HG02678 (cell line): Measurements from ENCODE around the gene NOP9.
A peak's percentile ranks its signal among the peaks of the same experiment; 100 is the strongest.
"Not testable (repeated sequence)": the region's sequence is repeated elsewhere in the genome, so short reads cannot be mapped to it uniquely, and the experiment has no call there.

Experiments
- ATAC-seq: cut with Tn5 transposase; IDR thresholded peaks from one replicate; pipeline ENCODE4 v1.9.1; 2021; ENCODE audit warnings: mild to moderate bottlenecking, moderate library complexity; ENCODE audit not compliant: unreplicated experiment

The NOP9 gene

GRCh38 chr14:24323341-24323740 lies 23.7 kb downstream of the NOP9 start:
- ATAC-seq = no peak

DNA sequence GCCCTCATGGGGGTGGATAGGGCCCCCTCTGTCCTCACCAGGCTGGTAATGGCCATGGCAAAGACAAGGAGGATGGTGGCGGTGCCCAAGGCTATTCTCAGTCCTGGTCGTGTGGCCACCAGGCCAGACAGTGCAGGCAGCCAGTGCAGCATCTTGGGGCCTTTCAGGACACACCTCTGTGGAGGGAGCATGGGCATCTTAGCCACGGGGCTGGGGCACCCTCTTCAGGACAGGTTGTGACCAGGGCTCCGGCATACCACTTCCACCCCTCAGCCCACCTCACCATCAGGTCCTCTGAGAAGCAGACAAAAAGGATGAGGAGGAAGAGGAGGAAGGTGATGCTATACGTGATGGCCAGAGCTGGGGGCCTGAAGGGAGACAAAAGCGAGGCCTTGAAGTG lies 24.4 kb downstream of the NOP9 start:
- no peak for ATAC-seq

- ATAC-seq = no peak
Measured at GRCh38 chr14:24325041-24325530, 25.4 kb downstream of the NOP9 start.

GRCh38 chr14:24325963-24326362 lies 26.3 kb downstream of the NOP9 start:
- ATAC-seq = no peak

GRCh38 chr14:24327303-24327702 lies 27.7 kb downstream of the NOP9 start:
- no peak for ATAC-seq

DNA sequence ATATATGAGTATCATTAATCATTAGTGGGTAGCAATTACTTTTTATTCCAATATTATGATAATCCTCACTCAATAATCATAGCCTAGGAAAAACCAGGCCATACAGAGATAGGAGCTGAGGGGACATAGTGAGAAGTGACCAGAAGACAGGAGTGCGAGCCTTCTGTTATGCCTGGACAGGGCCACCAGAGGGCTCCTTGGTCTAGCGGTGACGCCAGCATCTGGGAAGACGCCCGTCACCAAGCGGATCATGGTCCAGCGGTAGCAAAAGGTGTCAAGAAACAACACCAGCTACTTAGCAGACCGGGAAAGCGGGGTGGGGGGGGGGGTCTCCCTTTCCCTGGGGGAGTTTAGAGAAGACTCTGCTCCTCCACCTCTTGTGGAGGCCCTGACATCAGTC lies 28.3 kb downstream of the NOP9 start:
- ATAC-seq = not testable (repeated sequence)

DNA sequence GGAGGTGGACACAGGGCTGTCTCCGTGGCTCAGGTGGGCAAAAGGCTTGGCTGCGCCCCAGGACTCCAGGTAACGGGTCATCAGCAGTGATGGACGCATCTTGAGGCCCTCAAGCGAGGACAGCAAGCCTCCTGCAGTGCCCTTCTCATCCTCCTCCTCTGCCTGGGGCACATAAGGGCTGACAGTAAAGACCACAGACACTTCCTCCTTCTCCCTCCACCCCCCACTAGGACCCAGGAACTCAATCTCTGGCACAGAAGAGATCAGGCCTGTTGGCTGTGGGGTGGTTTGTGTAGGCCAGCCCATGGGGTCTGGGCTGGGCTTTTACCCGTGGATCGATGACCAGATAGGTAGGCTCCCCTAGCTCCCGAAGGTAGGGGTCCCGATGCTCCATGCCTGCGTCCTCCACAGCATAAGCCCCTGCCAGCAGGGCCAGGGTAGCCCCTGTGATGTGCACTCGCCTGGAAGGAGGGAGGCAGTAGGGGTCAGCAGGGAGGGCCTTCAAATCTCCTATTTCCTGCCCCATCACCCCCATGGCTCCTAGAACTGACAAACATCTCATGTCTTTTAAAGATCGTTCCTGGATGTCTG lies 29.5 kb downstream of the NOP9 start:
- no peak for ATAC-seq

GRCh38 chr14:24329736-24330135 lies 30.1 kb downstream of the NOP9 start:
- no peak for ATAC-seq

GRCh38 chr14:24330973-24331674 lies 31.5 kb downstream of the NOP9 start:
- no peak for ATAC-seq

DNA sequence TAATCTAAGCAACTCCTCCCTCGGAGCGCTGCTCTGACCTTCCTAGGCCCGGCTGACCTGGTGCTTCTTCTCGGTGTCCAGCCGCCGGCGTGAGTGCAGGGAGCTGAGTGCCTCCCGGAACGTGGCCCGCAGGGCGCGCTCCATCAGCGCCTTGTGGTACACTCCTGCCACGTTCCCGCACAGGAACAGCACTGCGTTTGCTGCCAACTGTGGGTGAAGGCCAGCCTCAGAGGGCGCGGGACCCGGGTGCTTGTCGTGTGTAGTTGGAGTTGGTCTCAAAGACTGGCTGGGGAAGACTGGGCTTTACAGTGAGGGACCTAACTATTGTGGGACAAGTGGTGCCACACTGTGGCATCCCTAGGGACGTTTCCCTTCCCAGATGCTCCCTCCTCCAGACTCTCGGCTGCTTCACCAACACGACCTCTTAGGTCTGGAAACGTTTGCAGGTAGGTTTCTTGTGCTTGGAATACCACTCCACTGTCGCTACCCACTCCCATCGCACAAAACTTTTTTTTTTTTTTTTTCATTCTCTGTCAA lies 32.1 kb downstream of the NOP9 start:
- no peak for ATAC-seq

DNA sequence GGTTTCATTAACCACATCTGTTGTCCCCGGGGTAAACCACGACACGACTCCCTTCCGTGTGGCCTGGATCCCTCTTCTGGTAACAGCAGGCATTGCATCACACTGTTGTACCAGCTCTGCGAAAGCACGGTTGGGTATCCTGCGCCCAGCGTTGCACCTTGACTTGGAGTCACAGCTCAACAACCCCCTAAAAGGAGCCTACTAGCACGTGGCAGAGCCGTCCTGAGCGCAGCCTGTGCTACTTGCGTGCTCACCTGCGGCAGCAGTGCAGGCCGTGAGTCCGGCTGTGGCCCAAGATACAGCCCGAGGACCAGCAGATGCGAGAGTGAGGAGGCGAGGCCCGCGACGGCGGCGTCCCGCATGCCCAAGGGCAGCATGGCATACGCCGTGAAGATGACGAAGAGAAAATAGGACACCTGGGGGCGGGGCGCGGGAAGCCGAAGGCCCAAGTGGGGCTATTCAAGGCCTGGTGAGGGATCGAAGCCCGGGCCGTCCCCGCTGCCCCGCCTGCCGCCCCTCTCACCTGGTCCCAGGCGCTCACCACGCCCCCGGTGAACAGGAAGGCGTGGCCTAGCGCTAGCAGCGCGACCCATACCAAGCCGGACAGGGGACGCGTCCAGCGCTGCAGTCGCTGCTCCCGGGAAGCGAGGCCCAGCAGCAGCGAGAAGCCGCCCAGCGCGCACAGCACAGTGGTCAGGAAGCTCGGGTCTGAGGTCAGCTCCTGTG lies 32.8 kb downstream of the NOP9 start:
- peak; percentile 91 for ATAC-seq

- no peak for ATAC-seq
Measured at GRCh38 chr14:24334431-24335291, 35.0 kb downstream of the NOP9 start, which contains the start of gene ADCY4. Gene ADCY4 (minus strand): TSS chr14:24335071. CDS start chr14:24334652, 419 bp downstream.

DNA sequence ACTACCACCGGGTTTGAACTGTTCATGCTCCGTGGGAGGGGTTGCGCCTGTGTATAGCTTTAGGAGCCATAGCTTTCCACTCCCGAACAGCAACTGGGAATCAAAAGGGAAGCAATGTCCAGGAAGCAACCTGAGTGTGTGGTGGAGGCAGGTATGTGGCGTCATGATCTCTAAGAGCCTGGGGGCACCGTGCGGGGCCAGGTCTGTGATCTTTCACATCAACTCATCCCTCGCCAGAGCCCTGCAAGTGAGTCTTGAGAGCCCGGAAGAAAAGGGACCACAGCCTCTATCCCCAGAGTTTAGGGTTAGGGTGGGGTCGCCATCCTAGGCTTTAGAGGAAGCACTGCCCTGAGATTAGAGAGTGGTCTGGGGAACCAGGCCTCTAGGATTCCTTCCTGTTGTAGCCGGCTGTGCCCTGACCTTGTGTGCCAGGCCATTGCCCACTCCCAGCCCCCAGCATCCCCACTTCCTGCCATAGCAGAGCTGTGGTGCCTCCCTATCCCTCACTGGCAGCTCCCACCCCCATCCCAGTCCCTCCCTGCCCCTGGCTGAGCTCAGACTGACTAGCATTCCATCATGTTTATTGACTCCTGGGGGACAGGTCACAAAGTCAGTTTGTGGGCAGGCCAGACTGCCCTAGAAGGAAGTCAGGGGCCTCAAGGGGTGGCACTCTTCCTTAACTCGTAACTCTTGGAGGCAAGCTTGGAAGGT lies 36.0 kb downstream of the NOP9 start:
- ATAC-seq = no peak

DNA sequence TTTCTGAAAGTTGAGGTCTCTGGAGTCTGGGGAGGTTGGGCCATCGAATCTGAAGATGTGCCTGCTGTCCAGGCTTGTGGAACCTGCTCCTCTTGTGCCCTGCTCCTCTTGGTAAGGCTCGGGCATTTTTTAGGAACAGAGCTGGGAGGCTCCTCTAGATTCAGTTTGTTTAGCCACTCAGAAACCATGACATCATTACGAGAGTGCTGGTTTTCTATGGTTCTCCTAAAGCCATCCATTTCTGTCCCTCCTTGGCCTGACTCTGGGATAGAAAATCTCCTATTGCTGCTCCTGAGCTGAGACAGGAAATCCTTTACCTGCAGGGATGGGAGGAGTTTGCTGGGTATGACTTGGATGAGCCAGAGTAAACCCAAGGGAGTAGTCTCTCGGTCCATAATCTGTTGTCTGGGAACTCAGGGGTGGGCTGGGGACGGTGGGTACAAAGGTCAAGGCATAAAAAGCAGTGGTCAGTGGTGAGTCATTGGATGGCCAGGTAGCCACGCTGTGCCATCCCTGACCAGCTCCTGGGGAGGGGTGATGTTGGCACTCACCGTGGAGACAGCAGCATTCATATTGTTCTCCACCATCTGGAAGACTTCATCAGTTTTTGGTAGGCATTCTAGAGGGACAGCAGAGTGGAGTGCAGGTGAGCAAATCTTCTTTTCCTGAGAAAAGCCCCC lies 37.6 kb downstream of the NOP9 start:
- ATAC-seq = no peak

DNA sequence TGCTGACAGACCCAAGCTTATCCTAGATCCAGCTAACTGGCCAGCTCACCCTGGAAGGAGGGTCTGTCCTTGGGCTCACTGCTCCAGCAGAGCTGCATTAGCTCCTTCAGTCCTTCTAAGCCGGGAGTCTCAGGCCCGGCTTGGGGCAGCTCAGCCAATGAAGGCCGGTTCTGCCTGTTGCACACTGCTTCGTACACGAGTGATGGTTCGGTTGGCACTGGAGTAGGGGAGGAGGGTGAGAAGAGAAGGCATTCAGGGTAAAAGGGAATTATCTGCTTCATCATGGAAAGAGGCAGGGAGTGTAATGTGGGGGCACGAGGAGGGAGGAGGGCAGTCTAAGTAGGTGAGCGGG lies 38.1 kb downstream of the NOP9 start:
- ATAC-seq = no peak

DNA sequence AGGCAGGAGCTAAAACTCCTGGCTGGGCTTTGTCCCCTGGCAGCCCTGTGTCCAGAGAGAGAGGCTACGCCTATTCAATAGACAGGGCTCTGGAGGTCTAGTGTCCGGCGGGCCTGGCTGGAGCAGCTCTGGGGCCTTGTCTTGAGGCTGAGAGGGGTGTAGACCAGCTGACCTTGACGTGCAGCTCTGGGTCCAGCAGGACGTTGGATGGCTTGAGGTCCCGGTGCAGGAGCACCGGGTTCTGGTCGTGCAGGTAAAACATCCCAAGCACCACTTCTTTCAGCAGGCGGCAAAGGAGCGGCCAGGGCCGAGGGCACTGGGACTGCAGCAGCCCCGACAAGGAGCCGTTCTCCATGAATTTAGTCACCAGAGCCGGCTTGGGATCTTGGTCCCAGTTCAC lies 39.2 kb downstream of the NOP9 start:
- no peak for ATAC-seq

GRCh38 chr14:24339284-24340151 lies 39.9 kb downstream of the NOP9 start, which contains the start of gene RIPK3:
Gene RIPK3 (minus strand): TSS chr14:24339991. CDS start chr14:24339826, 165 bp downstream.
- ATAC-seq = peak; percentile 92

DNA sequence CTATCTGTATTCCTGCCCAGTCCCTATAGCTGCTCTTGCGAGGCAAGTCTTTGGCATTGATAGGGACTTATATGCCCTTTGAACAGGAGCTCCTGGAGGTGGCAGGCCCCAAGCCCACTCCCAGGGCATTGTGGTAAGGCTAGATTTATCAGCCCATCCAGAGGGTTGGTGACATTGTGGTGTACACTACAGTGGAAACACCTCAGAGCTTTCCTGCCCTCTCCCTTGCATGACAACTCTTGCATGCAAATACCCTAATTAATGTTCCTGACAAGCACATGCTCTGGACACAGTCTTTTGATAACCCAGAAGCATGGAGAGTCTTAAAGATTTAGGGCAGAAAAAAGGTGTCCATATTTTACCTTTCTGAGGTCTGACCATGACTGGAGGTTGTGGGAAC lies 41.0 kb downstream of the NOP9 start:
- no peak for ATAC-seq

- ATAC-seq = no peak
Measured at GRCh38 chr14:24342889-24343288, 43.2 kb downstream of the NOP9 start.
